Progenitor cell of endocrine pancreas (in vitro differentiated cells): ENCODE data around the gene STARD6. TPM values are rescaled to one million over a fixed set of nuclear protein-coding genes. Genes with fewer than 3 reads are reported as not detected.

Experiments
- DNase-seq: peaks from one replicate; pipeline ENCODE4 v3.0.0; 2021; ENCODE audit warnings: low spot score; ENCODE audit not compliant: unreplicated experiment
- H3K27ac Mint-ChIP-seq: 2 replicates; pipeline ENCODE4 v1.8.0; 2021; ENCODE audit warnings: mild to moderate bottlenecking, moderate library complexity, mixed read lengths
- H3K27me3 Mint-ChIP-seq: 2 replicates; pipeline ENCODE4 v1.8.0; 2021; ENCODE audit warnings: mixed read lengths
- H3K36me3 Mint-ChIP-seq: 2 replicates; pipeline ENCODE4 v1.8.0; 2022; ENCODE audit warnings: mixed read lengths; ENCODE audit not compliant: insufficient read depth
- H3K4me1 Mint-ChIP-seq: 2 replicates; pipeline ENCODE4 v1.8.0; 2021; ENCODE audit warnings: low read depth, mixed read lengths
- H3K4me3 Mint-ChIP-seq: 2 replicates; pipeline ENCODE4 v1.8.0; 2021; ENCODE audit warnings: low read depth, mild to moderate bottlenecking, moderate library complexity, mixed read lengths
- H3K9me3 Mint-ChIP-seq: 2 replicates; pipeline ENCODE4 v1.8.0; 2021; ENCODE audit warnings: low read depth, mixed read lengths
- total RNA-seq: library from RNA; stranded (reverse); gene quantifications from 2 replicates; pipeline ENCODE4 v1.2.1, GENCODE V29; 2021
- TF ChIP-seq, protein P1 (sequence below): fragments of 200-600 bp; sonication (generic); IDR thresholded peaks from one replicate; pipeline ENCODE4 v1.5.0; 2021; ENCODE audit warnings: antibody characterized with exemption, mild to moderate bottlenecking; ENCODE audit not compliant: unreplicated experiment

Gene STARD6
- total RNA-seq, 1 donor from 2014 or later = not detected

DNA sequence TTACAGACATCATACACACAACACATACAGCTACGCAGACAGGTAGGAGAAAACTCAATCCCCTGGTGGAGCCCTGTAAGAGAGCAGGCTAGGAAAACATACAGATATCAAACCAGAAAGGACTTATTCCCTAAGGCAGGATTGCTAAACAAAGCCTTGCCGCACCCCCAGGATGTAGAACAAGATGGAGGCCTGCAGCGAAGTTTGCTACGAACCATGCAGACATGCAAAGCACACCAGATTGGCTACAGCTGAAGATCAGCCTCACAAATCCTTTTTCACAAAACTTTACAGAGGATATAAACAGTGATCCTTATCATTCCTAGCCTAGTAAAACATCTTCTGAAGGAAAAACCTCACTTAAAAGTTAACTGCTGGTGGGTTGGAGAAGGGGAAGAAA lies 28.4 kb upstream of the STARD6 start:
- Mint-ChIP-seq H3K27ac (no peak overlapping the region), H3K27me3 (no peaks in the 10 kb centered on the region), H3K4me1 (peaks cover 14% of the 10 kb centered on the region), H3K9me3 (peaks cover 8% of the 10 kb centered on the region), H3K4me3 (no peak overlapping the region), H3K36me3 (peaks cover 4% of the 10 kb centered on the region)
- TF ChIP-seq, protein P1, sequence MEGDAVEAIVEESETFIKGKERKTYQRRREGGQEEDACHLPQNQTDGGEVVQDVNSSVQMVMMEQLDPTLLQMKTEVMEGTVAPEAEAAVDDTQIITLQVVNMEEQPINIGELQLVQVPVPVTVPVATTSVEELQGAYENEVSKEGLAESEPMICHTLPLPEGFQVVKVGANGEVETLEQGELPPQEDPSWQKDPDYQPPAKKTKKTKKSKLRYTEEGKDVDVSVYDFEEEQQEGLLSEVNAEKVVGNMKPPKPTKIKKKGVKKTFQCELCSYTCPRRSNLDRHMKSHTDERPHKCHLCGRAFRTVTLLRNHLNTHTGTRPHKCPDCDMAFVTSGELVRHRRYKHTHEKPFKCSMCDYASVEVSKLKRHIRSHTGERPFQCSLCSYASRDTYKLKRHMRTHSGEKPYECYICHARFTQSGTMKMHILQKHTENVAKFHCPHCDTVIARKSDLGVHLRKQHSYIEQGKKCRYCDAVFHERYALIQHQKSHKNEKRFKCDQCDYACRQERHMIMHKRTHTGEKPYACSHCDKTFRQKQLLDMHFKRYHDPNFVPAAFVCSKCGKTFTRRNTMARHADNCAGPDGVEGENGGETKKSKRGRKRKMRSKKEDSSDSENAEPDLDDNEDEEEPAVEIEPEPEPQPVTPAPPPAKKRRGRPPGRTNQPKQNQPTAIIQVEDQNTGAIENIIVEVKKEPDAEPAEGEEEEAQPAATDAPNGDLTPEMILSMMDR = no peak
- no peak for DNase-seq

DNA sequence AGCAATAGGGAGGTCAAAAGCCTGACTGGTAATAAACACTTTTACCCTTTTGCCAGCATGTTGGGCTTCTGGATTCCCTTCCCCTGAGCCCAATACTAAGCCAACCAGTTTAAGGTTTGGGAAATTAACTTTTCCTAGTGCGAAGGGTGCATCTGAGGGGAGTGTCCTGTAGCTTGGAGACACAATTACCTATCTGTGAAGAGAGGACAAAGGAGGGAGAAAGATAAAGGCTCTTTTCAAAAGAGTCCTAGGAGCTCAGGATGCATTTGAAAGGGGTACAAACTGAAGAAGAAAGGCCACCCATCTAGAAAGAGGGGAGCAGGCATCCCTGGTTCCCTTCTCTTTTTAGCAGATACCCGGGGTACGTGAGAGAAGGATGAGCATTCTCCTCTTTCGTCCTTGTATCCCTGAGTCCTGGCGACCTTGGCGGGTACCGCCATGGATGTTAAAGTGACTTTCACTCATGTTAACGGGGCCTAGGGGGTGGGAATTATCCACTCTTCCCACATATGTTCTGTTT lies 25.1 kb upstream of the STARD6 start:
- Mint-ChIP-seq H3K4me1 (peaks cover 6% of the 10 kb centered on the region), H3K27ac (no peak overlapping the region), H3K36me3 (peaks cover 3% of the 10 kb centered on the region), H3K4me3 (no peak overlapping the region), H3K27me3 (no peaks in the 10 kb centered on the region), H3K9me3 (no peaks in the 10 kb centered on the region)
- TF ChIP-seq, protein P1 = no peak
- no peak for DNase-seq

- Mint-ChIP-seq H3K4me3 (no peak overlapping the region), H3K4me1 (peaks cover 6% of the 10 kb centered on the region)
Observed at GRCh38 chr18:54382076-54382475, 24.4 kb upstream of the STARD6 start.

GRCh38 chr18:54381640-54382039 lies 24.0 kb upstream of the STARD6 start:
- H3K9me3 Mint-ChIP-seq = no peaks in the 10 kb centered on the region
- H3K36me3 Mint-ChIP-seq = peaks cover 3% of the 10 kb centered on the region
- no peak overlapping the region for H3K27ac Mint-ChIP-seq
- TF ChIP-seq, protein P1 = no peak
- DNase-seq = no peak
- H3K4me1 Mint-ChIP-seq = peaks cover 6% of the 10 kb centered on the region
- no peaks in the 10 kb centered on the region for H3K27me3 Mint-ChIP-seq
- H3K4me3 Mint-ChIP-seq = no peak overlapping the region

More at GRCh38 chr18:54382076-54382475, 24.4 kb upstream of the STARD6 start:
- Mint-ChIP-seq H3K27me3 (no peaks in the 10 kb centered on the region), H3K36me3 (peaks cover 3% of the 10 kb centered on the region), H3K9me3 (no peaks in the 10 kb centered on the region), H3K27ac (no peak overlapping the region)
- no peak for DNase-seq
- TF ChIP-seq, protein P1 = no peak

- Mint-ChIP-seq H3K9me3 (no peaks in the 10 kb centered on the region), H3K4me3 (no peak overlapping the region), H3K4me1 (no peaks in the 10 kb centered on the region), H3K36me3 (peaks cover 3% of the 10 kb centered on the region), H3K27me3 (no peaks in the 10 kb centered on the region), H3K27ac (no peak overlapping the region)
- no peak for DNase-seq
- TF ChIP-seq, protein P1 = no peak
Observed at GRCh38 chr18:54378057-54378456, 20.4 kb upstream of the STARD6 start.
